H9 (cell line): ENCODE results near the gene OARD1. TPM values are rescaled to one million over a fixed set of nuclear protein-coding genes. Genes with fewer than 3 reads are reported as not detected.

Experiments
- DNase-seq: peaks from one replicate; pipeline ENCODE4 v3.0.0-alpha.2; 2017
- H2AFZ ChIP-seq: one replicate; pipeline ENCODE4 v1.6.1; 2013; ENCODE audit warnings: mild to moderate bottlenecking, low read length, control low read depth, moderate library complexity
- H2AK5ac ChIP-seq: 2 replicates; pipeline ENCODE4 v1.6.1; 2013; ENCODE audit warnings: low read length, control low read depth, mixed read lengths; ENCODE audit not compliant: insufficient read length
- H2BK120ac ChIP-seq: one replicate; pipeline ENCODE4 v1.6.1; 2013; ENCODE audit warnings: low read depth, mild to moderate bottlenecking, low read length, control low read depth, inconsistent platforms; ENCODE audit not compliant: poor library complexity, severe bottlenecking
- H2BK12ac ChIP-seq: 2 replicates; pipeline ENCODE4 v1.6.1; 2013; ENCODE audit warnings: low read length, control low read depth, mixed read lengths, low read depth; ENCODE audit not compliant: insufficient read length
- H2BK15ac ChIP-seq: 2 replicates; pipeline ENCODE4 v1.6.1; 2013; ENCODE audit warnings: low read depth, low read length, control low read depth
- H2BK20ac ChIP-seq: one replicate; pipeline ENCODE4 v1.6.1; 2013; ENCODE audit warnings: low read depth, mild to moderate bottlenecking, low read length, control low read depth, inconsistent platforms; ENCODE audit not compliant: poor library complexity, severe bottlenecking
- H2BK5ac ChIP-seq: 2 replicates; pipeline ENCODE4 v1.6.1; 2013; ENCODE audit warnings: low read length, control low read depth, mixed read lengths; ENCODE audit not compliant: insufficient read length
- H3K14ac ChIP-seq: 2 replicates; pipeline ENCODE4 v1.6.1; 2013; ENCODE audit warnings: low read length, control low read depth; ENCODE audit not compliant: insufficient read depth
- H3K18ac ChIP-seq: 2 replicates; pipeline ENCODE4 v1.6.1; 2013; ENCODE audit warnings: low read depth, mild to moderate bottlenecking, mixed read lengths, low read length, control low read depth; ENCODE audit not compliant: insufficient read length
- H3K23ac ChIP-seq: 2 replicates; pipeline ENCODE4 v1.6.1; 2013; ENCODE audit warnings: low read length, control low read depth, mixed read lengths, low read depth; ENCODE audit not compliant: insufficient read length
- H3K23me2 ChIP-seq: 2 replicates; pipeline ENCODE4 v1.6.1; 2013; ENCODE audit warnings: low read depth, mild to moderate bottlenecking, mixed read lengths, low read length, control low read depth; ENCODE audit not compliant: insufficient read length, poor library complexity, severe bottlenecking
- H3K27ac ChIP-seq: 2 replicates; pipeline ENCODE4 v1.5.1; 2013; ENCODE audit warnings: low read length, control low read depth, mixed read lengths, low read depth; ENCODE audit not compliant: insufficient read length
- H3K27me3 ChIP-seq: 2 replicates; pipeline ENCODE4 v1.6.1; 2013; ENCODE audit warnings: low read length, control low read depth, inconsistent platforms; ENCODE audit not compliant: insufficient read depth
- H3K4ac ChIP-seq: 2 replicates; pipeline ENCODE4 v1.6.1; 2013; ENCODE audit warnings: low read depth, mild to moderate bottlenecking, control low read depth, inconsistent platforms, low read length, moderate library complexity
- H3K4me1 ChIP-seq: 2 replicates; pipeline ENCODE4 v1.6.1; 2013; ENCODE audit warnings: low read length, control low read depth, inconsistent platforms; ENCODE audit not compliant: insufficient read depth
- H3K4me2 ChIP-seq: 2 replicates; pipeline ENCODE4 v1.6.1; 2013; ENCODE audit warnings: low read length, control low read depth, mixed read lengths; ENCODE audit not compliant: insufficient read length, insufficient read depth
- H3K56ac ChIP-seq: 2 replicates; pipeline ENCODE4 v1.6.1; 2013; ENCODE audit warnings: low read depth, mild to moderate bottlenecking, mixed read lengths, low read length, control low read depth; ENCODE audit not compliant: insufficient read length
- H3K79me1 ChIP-seq: 2 replicates; pipeline ENCODE4 v1.6.1; 2013; ENCODE audit warnings: low read depth, mild to moderate bottlenecking, moderate library complexity, low read length, control low read depth, inconsistent platforms; ENCODE audit not compliant: insufficient read depth, poor library complexity, severe bottlenecking
- H3K79me2 ChIP-seq: 2 replicates; pipeline ENCODE4 v1.6.1; 2013; ENCODE audit warnings: low read length, control low read depth, inconsistent platforms; ENCODE audit not compliant: insufficient read depth
- H3K9ac ChIP-seq: 2 replicates; pipeline ENCODE4 v1.6.1; 2013; ENCODE audit warnings: low read length, control low read depth, mixed read lengths; ENCODE audit not compliant: insufficient read length; ENCODE audit errors: extremely low read depth
- H3K9me3 ChIP-seq: one replicate; pipeline ENCODE4 v1.6.1; 2013; ENCODE audit warnings: low read depth, low read length, inconsistent platforms; ENCODE audit not compliant: control insufficient read depth
- H3T11ph ChIP-seq: one replicate; pipeline ENCODE4 v1.6.1; 2013; ENCODE audit warnings: mild to moderate bottlenecking, low read length, control low read depth, inconsistent platforms
- H4K20me1 ChIP-seq: one replicate; pipeline ENCODE4 v1.6.1; 2013; ENCODE audit not compliant: control insufficient read depth, insufficient read length, insufficient read depth
- H4K5ac ChIP-seq: 2 replicates; pipeline ENCODE4 v1.6.1; 2013; ENCODE audit warnings: low read depth, mild to moderate bottlenecking, mixed read lengths, low read length, control low read depth; ENCODE audit not compliant: insufficient read length
- H4K8ac ChIP-seq: replicated peaks from 2 replicates; pipeline ENCODE4 v1.6.1; 2013; ENCODE audit warnings: low read length, control low read depth, mixed read lengths, low read depth; ENCODE audit not compliant: insufficient read length
- H4K91ac ChIP-seq: 2 replicates; pipeline ENCODE4 v1.6.1; 2013; ENCODE audit warnings: low read depth, mild to moderate bottlenecking, moderate library complexity, mixed read lengths, low read length, control low read depth; ENCODE audit not compliant: insufficient read length
- H3K27ac Mint-ChIP-seq, 3 experiments: 2 replicates in 2 of 3; 3 replicates in 1 of 3; pipeline ENCODE4 v1.8.0; 2020 to 2021; ENCODE audit warnings: mixed read lengths in 3 of 3, mild to moderate bottlenecking in 1 of 3, moderate library complexity in 1 of 3
- H3K27me3 Mint-ChIP-seq: 2 replicates; pipeline ENCODE4 v1.8.0; 2021; ENCODE audit warnings: low read depth, mild to moderate bottlenecking, moderate library complexity, mixed read lengths
- H3K36me3 Mint-ChIP-seq, 3 experiments: 2 replicates in 2 of 3; 3 replicates in 1 of 3; pipeline ENCODE4 v1.8.0; 2020 to 2021; ENCODE audit warnings: low read depth in 3 of 3, mixed read lengths in 3 of 3; ENCODE audit not compliant: insufficient read depth in 1 of 3
- H3K4me1 Mint-ChIP-seq, 2 experiments: 2 replicates each; pipeline ENCODE4 v1.8.0; 2020; ENCODE audit warnings: mixed read lengths in 2 of 2
- H3K4me3 Mint-ChIP-seq, 2 experiments: 2 replicates in 1 of 2; 3 replicates in 1 of 2; pipeline ENCODE4 v1.8.0; 2020 to 2021; ENCODE audit warnings: mild to moderate bottlenecking in 2 of 2, mixed read lengths in 2 of 2, moderate library complexity in 1 of 2
- H3K9me3 Mint-ChIP-seq, 2 experiments: 2 replicates in 1 of 2; 3 replicates in 1 of 2; pipeline ENCODE4 v1.8.0; 2020; ENCODE audit warnings: mild to moderate bottlenecking in 2 of 2, mixed read lengths in 2 of 2, moderate library complexity in 1 of 2
- CTCF ChIP-seq: fragments of 200-600 bp; sonication (generic); conservative IDR thresholded peaks from 3 replicates; pipeline ENCODE4 v1.8.0; 2021; ENCODE audit warnings: antibody characterized with exemption, mild to moderate bottlenecking
- WGBS: extraction: QIAGEN DNeasy Blood & Tissue Kit; methylation state at CpG from one replicate; pipeline ENCODE4 v1.1.7; 2013; ENCODE audit warnings: missing lambda C conversion rate, low lambda C conversion rate, mixed read lengths; ENCODE audit not compliant: insufficient read length; ENCODE audit errors: extremely low coverage; 5-methylcytosine and 5-hydroxymethylcytosine counted together
- total RNA-seq: library from RNA; stranded (reverse); gene quantifications from 2 replicates; pipeline ENCODE4 v1.2.1, GENCODE V29; 2021

The OARD1 gene
- total RNA-seq, 1 experiment from 2014 or later: 36.6 TPM

GRCh38 chr6:41056768-41057490 lies 15.2 kb downstream of the OARD1 start:
- H2BK5ac ChIP-seq: no peak overlapping the region
- H3T11ph ChIP-seq: no peak overlapping the region
- no peak overlapping the region for H2BK120ac ChIP-seq
- no peak overlapping the region for H3K4ac ChIP-seq
- H2BK12ac ChIP-seq: no peak overlapping the region
- WGBS: no CpG with 5 or more reads among the region's 6 CpGs
- H4K5ac ChIP-seq: no peak overlapping the region
- H2AFZ ChIP-seq: no peak overlapping the region
- Mint-ChIP-seq H3K4me3 (no peak overlapping the region), H3K36me3 (peaks cover 0 to 9% (median 0%) of the 10 kb centered on the region in 3 experiments; a peak in 2 of 7 replicates), H3K27ac (no peak overlapping the region), H3K4me1 (peaks cover 21 to 22% of the 10 kb centered on the region in 2 experiments), H3K27me3 (no peaks in the 10 kb centered on the region), H3K9me3 (no peaks in the 10 kb centered on the region)
- TF ChIP-seq CTCF: no peak
- H3K79me1 ChIP-seq: no peaks in the 10 kb centered on the region
- H2BK15ac ChIP-seq: no peak overlapping the region
- H2AK5ac ChIP-seq: no peak overlapping the region
- no peak overlapping the region for H3K9ac ChIP-seq
- no peaks in the 10 kb centered on the region for H3K9me3 ChIP-seq
- H3K18ac ChIP-seq: no peak overlapping the region
- no peak overlapping the region for H3K56ac ChIP-seq
- no peaks in the 10 kb centered on the region for H3K79me2 ChIP-seq
- no peaks in the 10 kb centered on the region for H4K20me1 ChIP-seq
- H3K14ac ChIP-seq: no peak overlapping the region
- no peak overlapping the region for H3K27ac ChIP-seq
- H3K23ac ChIP-seq: no peak overlapping the region
- peaks cover 7% of the 10 kb centered on the region; the same call in 1 of the 2 replicates for H3K4me1 ChIP-seq
- no peak overlapping the region for H4K8ac ChIP-seq
- no peak for DNase-seq
- no peak overlapping the region for H4K91ac ChIP-seq
- no peaks in the 10 kb centered on the region for H3K27me3 ChIP-seq
- no peak overlapping the region for H2BK20ac ChIP-seq
- H3K23me2 ChIP-seq: no peaks in the 10 kb centered on the region
- no peak overlapping the region for H3K4me2 ChIP-seq
